HG03575 (cell line): ENCODE data around the gene DOCK1.

Source experiments
- ATAC-seq: cut with Tn5 transposase; IDR thresholded peaks from one replicate; pipeline ENCODE4 v1.9.1; 2021; ENCODE audit not compliant: unreplicated experiment, insufficient number of reproducible peaks, low FRiP score; ENCODE audit errors: extremely low read depth

DOCK1 gene

DNA sequence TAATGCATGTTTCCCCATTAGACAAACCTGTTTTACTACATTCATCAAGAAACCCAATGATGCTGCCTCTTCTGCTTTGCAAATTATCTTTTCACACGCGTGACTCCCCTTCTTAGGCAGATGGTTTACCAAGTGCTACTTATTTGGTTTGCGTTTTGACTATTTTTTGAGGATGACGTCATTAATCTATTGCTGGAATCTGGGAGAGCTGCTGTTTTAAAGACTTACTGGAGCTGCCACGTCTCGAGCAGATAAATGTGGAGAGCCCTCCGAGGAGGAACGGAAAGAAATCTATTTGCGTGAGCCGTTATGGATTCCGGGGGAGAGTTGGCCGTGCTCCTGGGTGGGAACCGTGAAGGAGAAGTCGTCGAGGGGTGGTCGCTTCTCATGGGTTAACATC is 271.4 kb downstream of the DOCK1 start:
- no peak for ATAC-seq

- no peak for ATAC-seq
Measured at GRCh38 chr10:127179612-127180250, 274.5 kb downstream of the DOCK1 start.

DNA sequence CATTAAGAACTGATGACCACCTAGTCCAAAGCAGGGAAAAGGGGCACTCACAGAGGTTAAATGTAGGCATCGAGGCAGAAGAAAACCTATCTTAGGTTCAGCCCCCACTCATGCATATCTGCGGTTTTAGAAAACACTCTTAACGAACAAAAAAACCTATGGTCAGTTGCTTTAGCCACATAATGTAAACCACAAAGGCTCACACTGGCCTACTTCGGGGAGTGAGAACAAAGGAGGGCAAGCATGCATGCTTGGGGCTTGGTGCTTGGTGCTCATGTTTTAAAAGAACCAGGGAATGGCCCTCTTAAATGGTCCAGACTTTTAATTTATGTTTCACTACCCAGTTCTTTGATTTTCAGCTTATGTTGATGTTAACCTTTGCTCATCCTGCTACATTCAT is 276.9 kb downstream of the DOCK1 start:
- ATAC-seq = no peak

DNA sequence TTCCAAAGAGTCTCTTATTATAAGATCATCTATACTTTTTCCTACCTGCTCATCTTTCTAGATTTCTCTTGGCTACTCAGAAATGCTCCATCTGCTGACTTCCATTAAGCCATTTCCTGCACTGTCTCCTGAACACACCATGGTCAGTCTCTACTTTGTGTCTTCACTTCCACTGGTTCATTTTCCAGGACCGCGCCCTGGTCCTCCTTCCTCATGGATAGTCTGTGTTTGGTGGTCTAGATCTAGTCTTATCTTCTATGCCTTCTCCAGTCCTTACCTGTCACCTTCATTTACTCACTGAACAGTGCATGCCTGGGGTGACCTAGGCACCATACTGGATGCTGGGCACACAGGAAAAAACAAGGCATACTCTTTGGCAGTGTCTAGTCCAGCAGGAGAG is 279.4 kb downstream of the DOCK1 start:
- ATAC-seq = no peak

DNA sequence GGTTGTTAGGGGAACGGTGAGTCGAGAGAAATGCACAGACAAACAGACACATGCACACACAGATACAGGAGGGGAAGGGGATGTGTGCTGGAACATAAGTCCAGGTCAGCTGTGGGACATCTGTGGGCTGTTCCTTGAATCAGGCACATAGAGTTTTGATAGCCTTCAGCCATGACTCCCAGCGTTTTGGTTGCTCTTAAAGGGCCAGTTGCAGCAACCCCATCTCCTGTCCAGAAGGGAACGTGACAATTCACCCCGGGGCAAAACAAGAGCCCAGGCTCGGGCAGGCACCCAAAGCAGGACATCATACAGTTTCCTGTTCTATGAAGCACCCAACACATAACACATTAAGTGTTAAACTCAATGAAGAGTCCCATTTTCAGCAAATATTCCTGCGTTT is 281.6 kb downstream of the DOCK1 start:
- no peak for ATAC-seq

DNA sequence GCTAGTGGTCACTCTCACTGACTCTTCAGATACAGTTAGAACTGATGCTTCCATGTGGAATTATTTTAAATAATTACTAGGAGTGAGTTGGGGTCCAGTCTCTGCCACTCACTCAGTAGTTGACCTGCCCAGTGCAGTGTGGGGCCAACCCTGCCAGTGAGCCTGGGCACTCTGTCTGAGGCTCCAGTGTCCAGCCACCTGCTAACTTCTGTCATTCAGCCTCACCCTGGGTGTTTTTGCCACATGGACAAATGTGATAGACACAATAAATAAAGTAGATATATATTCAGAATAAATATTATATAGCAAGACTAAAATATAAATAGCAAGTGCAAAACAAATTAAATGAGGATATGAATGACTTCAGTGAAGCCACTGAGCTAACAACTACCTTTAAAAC is 284.0 kb downstream of the DOCK1 start:
- ATAC-seq = no peak

DNA sequence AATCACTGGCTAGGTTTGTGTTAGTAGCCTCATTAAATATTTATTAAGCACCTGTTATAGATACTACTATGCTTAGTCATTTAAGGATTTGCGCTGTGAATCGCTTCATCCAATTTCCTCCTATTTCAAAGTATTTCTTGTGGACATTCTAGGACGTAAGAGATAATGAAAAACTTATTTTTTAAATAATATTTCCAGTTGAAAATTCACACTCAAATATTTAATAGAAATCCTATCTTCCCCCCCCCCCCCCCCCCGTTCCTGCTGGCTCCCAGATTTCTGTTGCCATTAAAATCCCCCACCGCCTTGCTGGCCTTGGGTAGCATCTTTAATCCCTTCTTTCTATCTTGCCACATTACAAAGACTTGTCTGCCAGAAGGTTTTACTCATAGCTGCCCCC is 285.2 kb downstream of the DOCK1 start:
- ATAC-seq = no peak

GRCh38 chr10:127193125-127193524 is 287.9 kb downstream of the DOCK1 start:
- no peak for ATAC-seq

DNA sequence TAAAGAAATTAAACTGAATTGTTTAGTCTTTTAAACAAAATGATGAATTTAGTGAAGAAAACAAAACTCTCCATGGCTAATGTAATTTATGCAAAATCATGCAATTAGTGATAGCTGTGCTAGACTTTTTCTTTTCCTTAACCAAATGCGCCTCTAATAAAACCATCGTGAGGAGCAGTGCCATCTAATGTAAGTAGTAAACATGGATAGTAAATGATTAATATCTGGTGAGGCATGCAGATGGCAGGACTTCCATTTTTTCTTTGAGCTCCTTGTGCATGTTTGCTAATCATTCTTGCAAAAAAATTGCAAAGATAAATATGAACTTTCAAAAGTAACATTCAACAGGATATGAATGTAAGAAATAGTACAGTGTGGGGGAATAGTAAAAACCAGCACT is 288.9 kb downstream of the DOCK1 start:
- no peak for ATAC-seq

DNA sequence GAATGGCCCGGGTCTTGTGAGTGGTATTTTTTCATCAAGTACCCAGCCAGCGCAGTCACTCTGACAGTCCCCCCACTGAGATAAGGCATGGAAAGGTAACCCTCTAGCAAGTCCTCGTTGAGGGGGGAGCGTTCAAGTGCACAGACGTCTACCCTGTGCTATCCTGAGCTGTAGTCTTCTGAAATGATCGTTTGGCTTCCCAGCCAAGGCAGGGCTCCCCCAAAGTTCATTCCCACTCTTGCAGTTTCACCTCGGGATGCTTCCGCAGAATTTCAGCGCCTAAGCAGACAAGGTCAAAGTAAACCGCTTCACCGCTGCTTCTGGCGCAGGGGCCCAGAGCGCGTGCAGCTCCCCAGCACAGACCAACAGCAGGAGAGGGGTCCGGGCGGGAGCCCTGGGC is 289.4 kb downstream of the DOCK1 start:
- ATAC-seq = no peak

DNA sequence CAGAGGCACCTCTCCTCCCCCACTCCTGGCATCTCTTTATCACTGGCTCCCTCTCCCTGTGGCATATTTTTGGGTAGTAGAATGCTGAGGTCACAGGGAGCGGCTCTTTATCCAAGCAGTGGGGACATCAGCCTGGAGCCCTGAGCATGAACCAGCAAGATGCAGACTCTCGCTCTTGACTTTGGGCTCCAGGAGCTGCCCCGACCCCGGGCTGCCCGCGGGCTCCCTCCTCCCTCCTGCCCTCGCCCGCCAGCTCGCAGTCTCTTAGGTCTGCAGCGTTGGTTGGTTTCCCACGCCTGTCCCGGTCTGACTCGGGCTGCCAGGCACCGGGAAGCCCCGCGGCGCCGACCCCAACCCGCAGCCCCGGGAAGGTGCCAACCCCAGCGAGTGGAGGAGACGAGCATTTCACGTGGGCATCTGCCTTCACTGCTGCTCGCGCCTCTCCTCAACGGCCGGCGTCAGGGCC is 289.8 kb downstream of the DOCK1 start:
- ATAC-seq = no peak

DNA sequence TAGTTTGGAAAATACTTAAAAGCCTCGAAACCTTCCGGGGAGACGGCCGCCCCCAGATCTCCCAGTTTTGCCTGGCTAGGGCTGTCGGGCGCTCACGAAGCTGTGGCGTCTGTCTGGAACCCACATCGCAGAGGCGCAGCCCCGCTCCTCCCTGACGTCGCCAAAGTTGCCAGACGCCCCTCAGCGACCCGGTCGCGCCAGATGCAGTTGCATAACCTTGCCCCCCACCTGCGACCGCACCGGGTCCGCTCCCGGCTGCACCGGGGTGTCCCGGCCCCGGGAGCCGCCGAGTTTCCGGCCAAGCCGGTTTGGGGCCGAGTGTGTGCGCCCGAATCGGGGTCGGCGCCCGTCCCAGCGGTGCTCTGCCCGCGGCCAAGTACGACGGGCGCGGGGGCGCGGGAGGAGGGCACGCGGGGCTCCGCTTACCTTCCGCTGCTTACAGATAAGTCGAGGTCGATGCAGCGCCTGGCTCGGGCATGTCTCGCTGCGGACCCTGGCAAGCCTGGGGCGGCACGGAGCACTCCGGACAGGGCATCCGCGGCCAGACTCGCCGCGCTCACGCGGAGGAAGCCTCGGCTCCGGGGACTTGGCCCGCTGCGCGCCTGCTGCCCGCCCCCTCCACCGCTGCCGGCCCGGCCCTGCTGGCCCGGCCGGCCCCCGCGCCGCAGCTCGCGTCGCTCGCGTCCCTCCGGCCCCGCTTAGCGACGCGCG is 290.5 kb downstream of the DOCK1 start:
- no peak for ATAC-seq

GRCh38 chr10:127196282-127197153 is 291.3 kb downstream of the DOCK1 start, which contains the start of gene INSYN2A:
INSYN2A (minus strand) TSS chr10:127196591; CDS start chr10:127176395, 20,196 bp downstream.
- ATAC-seq = no peak

- no peak for ATAC-seq
Measured at GRCh38 chr10:127197154-127197432, 291.9 kb downstream of the DOCK1 start.

DNA sequence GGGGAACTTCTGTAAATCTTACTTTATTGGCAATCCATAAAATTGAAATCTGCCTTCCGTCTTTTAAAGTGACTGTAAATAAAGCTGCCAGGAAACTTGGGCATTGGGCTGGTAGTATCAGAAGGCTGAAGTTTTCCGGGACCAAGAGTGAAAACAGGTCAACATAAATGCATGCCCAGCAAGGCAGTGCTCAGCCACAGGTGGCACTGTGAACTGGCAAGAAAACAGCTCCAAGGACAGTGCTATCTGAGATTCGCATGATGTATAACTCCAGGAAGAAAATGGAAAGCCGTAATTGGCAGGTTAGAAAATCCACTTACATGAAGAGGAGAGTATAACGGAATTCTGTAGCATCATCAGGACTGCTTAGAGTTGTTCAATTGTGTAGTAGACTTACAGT is 293.1 kb downstream of the DOCK1 start:
- ATAC-seq = no peak

DNA sequence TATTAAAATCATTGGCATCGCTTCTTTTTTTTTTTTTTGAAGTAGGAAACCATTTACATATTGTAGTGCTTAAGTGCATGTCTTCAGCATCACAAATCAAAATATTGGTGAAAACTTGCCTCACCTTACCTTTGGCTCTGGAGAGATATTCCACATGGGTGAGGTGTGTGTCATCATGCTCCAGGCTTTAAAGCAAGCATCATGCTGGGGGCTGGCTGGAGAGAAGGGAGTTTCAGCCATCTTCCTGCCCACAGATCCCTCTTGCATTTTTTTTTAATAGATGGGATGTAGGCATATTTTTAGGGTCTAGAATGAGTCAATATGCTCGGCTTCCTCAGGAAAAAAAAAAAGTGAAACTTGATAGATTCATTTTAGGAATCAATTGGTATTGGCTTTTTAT is 293.5 kb downstream of the DOCK1 start:
- ATAC-seq = no peak

DNA sequence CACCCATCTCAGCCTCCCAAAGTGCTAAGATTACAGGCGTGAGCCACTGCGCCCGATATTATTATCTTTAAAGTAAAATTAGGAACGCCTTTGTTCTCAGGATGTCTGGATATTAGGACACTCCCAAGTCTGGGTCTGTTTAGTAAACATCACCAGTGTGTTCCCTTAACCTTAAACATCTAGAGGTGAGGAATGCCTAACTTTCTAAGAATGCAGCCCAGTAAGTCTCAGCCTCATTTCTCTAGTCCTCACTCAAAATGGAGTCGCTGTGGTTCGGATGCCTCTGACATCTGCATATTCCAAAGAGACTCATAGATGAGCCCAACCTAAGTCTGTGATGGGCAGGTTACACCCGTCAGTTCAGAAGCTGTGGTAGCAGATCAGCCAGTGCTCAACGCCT is 295.4 kb downstream of the DOCK1 start:
- ATAC-seq = no peak

- ATAC-seq = no peak
Measured at GRCh38 chr10:127203067-127203466, 297.8 kb downstream of the DOCK1 start.

GRCh38 chr10:127207081-127207480 is 301.9 kb downstream of the DOCK1 start:
- ATAC-seq = no peak

DNA sequence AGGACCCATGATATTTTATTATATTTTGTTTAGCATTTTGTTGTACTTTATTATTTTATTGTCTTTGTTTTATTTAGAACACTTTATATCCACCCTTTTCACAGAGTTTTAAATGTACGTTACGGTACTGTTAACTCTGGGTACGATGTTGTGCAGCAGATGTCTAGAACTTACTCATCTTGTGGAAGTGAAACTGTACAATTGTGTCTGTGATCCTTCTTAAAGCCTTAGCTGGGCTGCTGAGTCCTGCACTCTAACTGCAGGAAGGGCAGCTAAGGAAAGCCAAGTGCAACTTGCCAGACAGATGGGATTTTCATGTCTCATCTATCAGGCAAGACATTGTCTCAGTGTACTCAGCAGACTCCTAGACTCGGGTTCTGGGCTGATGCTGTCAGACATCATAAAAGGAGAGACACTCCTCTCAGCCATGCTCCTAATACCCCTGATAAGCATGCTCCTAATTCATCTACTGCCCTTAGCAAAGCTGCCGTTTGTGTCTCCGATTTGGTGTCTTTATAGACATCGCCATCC is 305.8 kb downstream of the DOCK1 start:
- no peak for ATAC-seq
